Measurements from ENCODE around the gene GPR25.

GPR25 gene, protein sequence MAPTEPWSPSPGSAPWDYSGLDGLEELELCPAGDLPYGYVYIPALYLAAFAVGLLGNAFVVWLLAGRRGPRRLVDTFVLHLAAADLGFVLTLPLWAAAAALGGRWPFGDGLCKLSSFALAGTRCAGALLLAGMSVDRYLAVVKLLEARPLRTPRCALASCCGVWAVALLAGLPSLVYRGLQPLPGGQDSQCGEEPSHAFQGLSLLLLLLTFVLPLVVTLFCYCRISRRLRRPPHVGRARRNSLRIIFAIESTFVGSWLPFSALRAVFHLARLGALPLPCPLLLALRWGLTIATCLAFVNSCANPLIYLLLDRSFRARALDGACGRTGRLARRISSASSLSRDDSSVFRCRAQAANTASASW
- long read RNA-seq = 0 reads

DNA sequence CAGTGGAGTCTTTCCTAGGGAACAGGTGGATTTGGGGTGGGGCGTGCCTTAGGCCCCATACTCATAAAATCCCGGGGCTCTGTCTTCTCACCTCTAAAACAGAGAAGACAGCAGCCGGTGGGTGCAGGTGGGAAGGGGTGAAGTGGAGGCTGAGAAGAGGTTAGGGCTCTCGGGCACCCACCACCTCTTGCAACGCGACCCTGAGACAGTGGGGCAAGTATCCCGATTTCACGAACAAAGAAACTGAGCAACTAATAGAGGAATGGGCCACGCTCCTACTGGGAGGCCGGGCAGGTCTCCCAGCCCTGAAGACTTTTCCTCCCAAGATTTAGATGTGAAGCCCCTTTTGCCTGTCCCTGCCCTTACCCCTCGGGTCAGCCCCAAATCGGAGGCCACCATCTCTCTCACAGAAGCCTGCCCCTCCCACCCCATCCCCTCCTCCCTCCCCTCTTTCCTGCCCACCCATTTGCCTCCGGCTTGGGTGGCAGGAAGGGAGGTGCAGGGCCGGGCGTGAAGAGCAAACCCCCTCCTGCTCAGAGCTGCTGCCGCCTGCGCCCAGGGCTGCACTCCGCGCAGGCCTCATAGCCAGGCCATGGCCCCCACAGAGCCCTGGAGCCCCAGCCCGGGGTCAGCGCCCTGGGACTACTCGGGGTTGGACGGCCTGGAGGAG, at the start of gene GPR25:
GPR25 (plus strand) TSS at position 536 of the 670 bp plus-strand sequence; CDS start at position 593, 57 bp downstream.
- H3K27me3 ChIP-seq (ENCODE audit: insufficient read depth, poor library complexity, severe bottlenecking) = no peaks in the 10 kb centered on the region
- no peak for TF ChIP-seq GABPA (IDR thresholded peaks at IDR 0.05; ENCODE audit: low read depth)

DNA sequence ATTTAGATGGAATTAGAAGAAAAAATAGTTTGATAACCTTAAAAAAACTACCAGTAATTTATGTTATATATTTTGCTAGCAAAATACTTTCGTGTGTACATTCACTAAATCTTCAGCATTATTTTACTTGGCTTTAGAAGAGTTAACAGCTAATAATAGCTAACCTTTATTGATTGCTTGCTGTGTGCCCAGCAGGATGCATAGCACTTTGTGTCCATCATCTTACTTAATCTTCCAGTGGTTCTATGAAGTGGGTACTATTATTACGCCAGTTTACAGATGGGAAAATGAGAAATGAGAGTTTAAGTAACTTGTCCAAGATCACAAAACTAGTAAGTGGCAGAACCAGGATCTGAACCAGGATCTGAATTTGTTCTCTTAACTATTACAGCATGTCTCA, 41.7 kb upstream of the GPR25 start:
- DNase-seq (ENCODE audit: low read depth in 1 of 2, low spot score in 1 of 2) = no peak
- no peaks in the 10 kb centered on the region for H3K27me3 ChIP-seq (ENCODE audit: insufficient read depth, poor library complexity, severe bottlenecking)
- H3K4me3 ChIP-seq (replicated peaks; ENCODE audit: insufficient read depth, low read length) = no peak overlapping the region
- TF ChIP-seq POLR2AphosphoS5 (IDR thresholded peaks at IDR 0.05; ENCODE audit: low read depth) (no peak), GABPA (IDR thresholded peaks at IDR 0.05; ENCODE audit: low read depth) (no peak)
- TF ChIP-seq, protein P1, sequence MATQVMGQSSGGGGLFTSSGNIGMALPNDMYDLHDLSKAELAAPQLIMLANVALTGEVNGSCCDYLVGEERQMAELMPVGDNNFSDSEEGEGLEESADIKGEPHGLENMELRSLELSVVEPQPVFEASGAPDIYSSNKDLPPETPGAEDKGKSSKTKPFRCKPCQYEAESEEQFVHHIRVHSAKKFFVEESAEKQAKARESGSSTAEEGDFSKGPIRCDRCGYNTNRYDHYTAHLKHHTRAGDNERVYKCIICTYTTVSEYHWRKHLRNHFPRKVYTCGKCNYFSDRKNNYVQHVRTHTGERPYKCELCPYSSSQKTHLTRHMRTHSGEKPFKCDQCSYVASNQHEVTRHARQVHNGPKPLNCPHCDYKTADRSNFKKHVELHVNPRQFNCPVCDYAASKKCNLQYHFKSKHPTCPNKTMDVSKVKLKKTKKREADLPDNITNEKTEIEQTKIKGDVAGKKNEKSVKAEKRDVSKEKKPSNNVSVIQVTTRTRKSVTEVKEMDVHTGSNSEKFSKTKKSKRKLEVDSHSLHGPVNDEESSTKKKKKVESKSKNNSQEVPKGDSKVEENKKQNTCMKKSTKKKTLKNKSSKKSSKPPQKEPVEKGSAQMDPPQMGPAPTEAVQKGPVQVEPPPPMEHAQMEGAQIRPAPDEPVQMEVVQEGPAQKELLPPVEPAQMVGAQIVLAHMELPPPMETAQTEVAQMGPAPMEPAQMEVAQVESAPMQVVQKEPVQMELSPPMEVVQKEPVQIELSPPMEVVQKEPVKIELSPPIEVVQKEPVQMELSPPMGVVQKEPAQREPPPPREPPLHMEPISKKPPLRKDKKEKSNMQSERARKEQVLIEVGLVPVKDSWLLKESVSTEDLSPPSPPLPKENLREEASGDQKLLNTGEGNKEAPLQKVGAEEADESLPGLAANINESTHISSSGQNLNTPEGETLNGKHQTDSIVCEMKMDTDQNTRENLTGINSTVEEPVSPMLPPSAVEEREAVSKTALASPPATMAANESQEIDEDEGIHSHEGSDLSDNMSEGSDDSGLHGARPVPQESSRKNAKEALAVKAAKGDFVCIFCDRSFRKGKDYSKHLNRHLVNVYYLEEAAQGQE (IDR thresholded peaks at IDR 0.05; ENCODE audit: insufficient replicate concordance, low read depth) = no peak
- TF ChIP-seq, protein P2, sequence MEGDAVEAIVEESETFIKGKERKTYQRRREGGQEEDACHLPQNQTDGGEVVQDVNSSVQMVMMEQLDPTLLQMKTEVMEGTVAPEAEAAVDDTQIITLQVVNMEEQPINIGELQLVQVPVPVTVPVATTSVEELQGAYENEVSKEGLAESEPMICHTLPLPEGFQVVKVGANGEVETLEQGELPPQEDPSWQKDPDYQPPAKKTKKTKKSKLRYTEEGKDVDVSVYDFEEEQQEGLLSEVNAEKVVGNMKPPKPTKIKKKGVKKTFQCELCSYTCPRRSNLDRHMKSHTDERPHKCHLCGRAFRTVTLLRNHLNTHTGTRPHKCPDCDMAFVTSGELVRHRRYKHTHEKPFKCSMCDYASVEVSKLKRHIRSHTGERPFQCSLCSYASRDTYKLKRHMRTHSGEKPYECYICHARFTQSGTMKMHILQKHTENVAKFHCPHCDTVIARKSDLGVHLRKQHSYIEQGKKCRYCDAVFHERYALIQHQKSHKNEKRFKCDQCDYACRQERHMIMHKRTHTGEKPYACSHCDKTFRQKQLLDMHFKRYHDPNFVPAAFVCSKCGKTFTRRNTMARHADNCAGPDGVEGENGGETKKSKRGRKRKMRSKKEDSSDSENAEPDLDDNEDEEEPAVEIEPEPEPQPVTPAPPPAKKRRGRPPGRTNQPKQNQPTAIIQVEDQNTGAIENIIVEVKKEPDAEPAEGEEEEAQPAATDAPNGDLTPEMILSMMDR (IDR thresholded peaks at IDR 0.05; ENCODE audit: insufficient read depth, low read length) = no peak
- no peak overlapping the region for H3K27ac ChIP-seq (replicated peaks)

More for the DNA sequence above, at the start of gene GPR25:
- Histone ChIP-seq H3K4me3 (replicated peaks; ENCODE audit: insufficient read depth, low read length) (no peak within 1 kb of the TSS), H3K27ac (replicated peaks) (no peak within 1 kb of the TSS)
- DNase-seq (ENCODE audit: low read depth in 1 of 2, low spot score in 1 of 2) = no peak

DNA sequence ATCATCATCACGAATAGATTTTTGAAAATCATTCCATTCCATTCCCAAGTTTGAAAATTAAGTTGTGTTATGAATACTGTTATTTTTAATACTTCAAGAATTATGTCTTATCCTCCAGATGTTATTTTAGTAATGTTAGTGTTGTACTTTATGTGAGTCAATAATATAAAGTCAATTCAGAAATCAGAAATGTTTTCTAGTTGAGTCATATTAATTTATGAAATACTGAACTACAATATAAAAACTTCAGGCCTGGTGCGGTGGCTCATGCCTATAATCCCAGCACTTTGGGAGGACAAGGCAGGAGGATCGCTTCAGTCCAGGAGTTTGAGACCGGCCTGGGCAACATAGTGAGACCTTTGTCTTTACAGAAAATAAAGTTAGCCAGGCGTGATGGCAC, 38.4 kb upstream of the GPR25 start:
- no peak for DNase-seq (ENCODE audit: low read depth in 1 of 2, low spot score in 1 of 2)
- Histone ChIP-seq H3K27ac (replicated peaks) (no peak overlapping the region), H3K4me3 (replicated peaks; ENCODE audit: insufficient read depth, low read length) (no peak overlapping the region), H3K27me3 (ENCODE audit: insufficient read depth, poor library complexity, severe bottlenecking) (no peaks in the 10 kb centered on the region)
- TF ChIP-seq, protein P2 (IDR thresholded peaks at IDR 0.05; ENCODE audit: insufficient read depth, low read length) = no peak

DNA sequence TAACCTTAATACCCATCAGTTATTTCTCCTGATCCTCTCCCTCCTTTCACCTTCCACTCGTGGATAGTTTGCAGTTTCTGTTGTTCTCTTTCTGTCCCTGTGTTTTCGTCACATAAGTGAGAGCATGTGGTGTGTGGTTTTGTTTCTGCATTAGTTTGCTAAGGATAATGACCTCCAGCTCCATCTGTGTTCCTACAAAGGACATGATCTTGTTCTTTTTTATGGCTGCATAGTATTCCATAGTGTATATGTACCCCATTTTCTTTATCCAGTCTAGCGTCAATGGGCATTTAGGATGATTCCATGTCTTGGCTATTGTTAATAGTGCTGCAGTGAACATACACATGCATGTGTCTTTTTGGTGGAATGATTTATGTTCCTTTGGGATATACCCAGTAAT, 36.6 kb upstream of the GPR25 start:
- no peak for TF ChIP-seq POLR2AphosphoS5 (IDR thresholded peaks at IDR 0.05; ENCODE audit: low read depth)
- TF ChIP-seq GABPA (IDR thresholded peaks at IDR 0.05; ENCODE audit: low read depth) = no peak
- TF ChIP-seq SPI1 (IDR thresholded peaks at IDR 0.05; ENCODE audit: borderline replicate concordance, low read depth) = no peak
- TF ChIP-seq, protein P2 (IDR thresholded peaks at IDR 0.05; ENCODE audit: insufficient read depth, low read length) = no peak
- TF ChIP-seq, protein P1 (IDR thresholded peaks at IDR 0.05; ENCODE audit: insufficient replicate concordance, low read depth) = no peak
- DNase-seq (ENCODE audit: low read depth in 1 of 2, low spot score in 1 of 2) = no peak
- no peak overlapping the region for H3K27ac ChIP-seq (replicated peaks)
- H3K4me3 ChIP-seq (replicated peaks; ENCODE audit: insufficient read depth, low read length) = no peak overlapping the region
- no peaks in the 10 kb centered on the region for H3K27me3 ChIP-seq (ENCODE audit: insufficient read depth, poor library complexity, severe bottlenecking)

All from HL-60 (cell line).